HepG2 (cell line): ENCODE results near the gene SNAPC3. TPM values are rescaled to one million over a fixed set of nuclear protein-coding genes. Genes with fewer than 3 reads are reported as not detected.

Experiments
- AHDC1 ChIP-seq: sonication (generic); formaldehyde crosslinking; IDR thresholded peaks from 2 replicates; pipeline ENCODE4 v1.5.1; 2020; ENCODE audit warnings: mild to moderate bottlenecking, missing genetic modification reagents, borderline replicate concordance
- ARHGAP35 ChIP-seq: sonication (generic); formaldehyde crosslinking; IDR thresholded peaks from 2 replicates; pipeline ENCODE4 v1.9.0; 2022; ENCODE audit warnings: mild to moderate bottlenecking, inconsistent platforms, moderate library complexity, missing genetic modification reagents, borderline replicate concordance
- CBX1 ChIP-seq: IDR thresholded peaks from one replicate; pipeline ENCODE4 v1.6.1; 2016; ENCODE audit warnings: antibody characterized with exemption, low read depth
- ELF4 ChIP-seq: sonication (generic); formaldehyde crosslinking; IDR thresholded peaks from 2 replicates; pipeline ENCODE4 v1.5.0; 2020; ENCODE audit warnings: missing genetic modification reagents, mild to moderate bottlenecking, moderate library complexity, borderline replicate concordance
- FOXP1 ChIP-seq, 2 experiments: fragments of 450-650 bp in 1 of 2; IDR thresholded peaks; 2 replicates each; pipeline ENCODE4 v1.6.1; 2017 to 2018; ENCODE audit warnings: antibody characterized with exemption in 1 of 2
- GLI4 ChIP-seq: sonication (generic); formaldehyde crosslinking; IDR thresholded peaks from 2 replicates; pipeline ENCODE4 v1.5.1; 2020; ENCODE audit warnings: missing genetic modification reagents, mild to moderate bottlenecking, moderate library complexity, borderline replicate concordance
- GTF3A ChIP-seq: sonication (generic); formaldehyde crosslinking; conservative IDR thresholded peaks from 2 replicates; pipeline ENCODE4 v1.4.0; 2020; ENCODE audit warnings: mild to moderate bottlenecking, missing genetic modification reagents
- HNF4G ChIP-seq, 2 experiments: sonication (generic) in 1 of 2; formaldehyde crosslinking in 1 of 2; IDR thresholded peaks; 2 replicates each; pipeline versions ENCODE4 v1.4.0 to v1.6.1; 2011 to 2020; ENCODE audit warnings: borderline replicate concordance in 2 of 2, low read depth in 2 of 2, mild to moderate bottlenecking in 2 of 2, low read length in 1 of 2, missing genetic modification reagents in 1 of 2, moderate library complexity in 1 of 2
- NFIB ChIP-seq: sonication (generic); formaldehyde crosslinking; IDR thresholded peaks from 2 replicates; pipeline ENCODE4 v1.9.0; 2021; ENCODE audit warnings: missing genetic modification reagents, mild to moderate bottlenecking, borderline replicate concordance
- PCBP1 ChIP-seq: fragments of 200-400 bp; formaldehyde crosslinking; IDR thresholded peaks from 2 replicates; pipeline ENCODE4 v1.6.1; 2017; ENCODE audit warnings: mild to moderate bottlenecking, low read depth, low read length, borderline replicate concordance
- PHF21A ChIP-seq: sonication (generic); formaldehyde crosslinking; IDR thresholded peaks from 2 replicates; pipeline ENCODE4 v1.5.0; 2020; ENCODE audit warnings: mild to moderate bottlenecking, missing genetic modification reagents
- RBM39 ChIP-seq: fragments of 200-400 bp; formaldehyde crosslinking; IDR thresholded peaks from one replicate; pipeline ENCODE4 v1.6.1; 2018; ENCODE audit warnings: antibody characterized with exemption, mild to moderate bottlenecking, low read depth, low read length; ENCODE audit not compliant: poor library complexity, severe bottlenecking
- RELA ChIP-seq: sonication (generic); formaldehyde crosslinking; IDR thresholded peaks from 2 replicates; pipeline ENCODE4 v1.4.0; 2020; ENCODE audit warnings: missing genetic modification reagents
- RFX5 ChIP-seq: IDR thresholded peaks from 2 replicates; pipeline ENCODE4 v1.6.1; 2011; ENCODE audit warnings: low read depth, low read length, improper control_type of control experiment
- SNRNP70 ChIP-seq: fragments of 200-400 bp; formaldehyde crosslinking; IDR thresholded peaks from 2 replicates; pipeline ENCODE4 v1.6.1; 2017; ENCODE audit warnings: mild to moderate bottlenecking, low read depth, low read length, moderate library complexity
- SRF ChIP-seq: IDR thresholded peaks from 2 replicates; pipeline ENCODE4 v1.6.1; 2011; ENCODE audit warnings: mild to moderate bottlenecking, low read depth, low read length, moderate library complexity
- U2AF1 ChIP-seq: fragments of 200-400 bp; formaldehyde crosslinking; optimal IDR thresholded peaks from 2 replicates; pipeline ENCODE3; 2017; ENCODE audit warnings: mild to moderate bottlenecking, low read depth, low read length
- WIZ ChIP-seq: sonication (generic); formaldehyde crosslinking; IDR thresholded peaks from 2 replicates; pipeline ENCODE4 v1.5.1; 2020; ENCODE audit warnings: mild to moderate bottlenecking, missing genetic modification reagents
- ZC3H4 ChIP-seq: sonication (generic); formaldehyde crosslinking; IDR thresholded peaks from 2 replicates; pipeline ENCODE4 v1.4.0; 2020; ENCODE audit warnings: missing genetic modification reagents, borderline replicate concordance
- ZFAT ChIP-seq: sonication (generic); formaldehyde crosslinking; conservative IDR thresholded peaks from 2 replicates; pipeline ENCODE4 v1.8.1; 2023; ENCODE audit warnings: missing genetic modification reagents, inconsistent platforms
- ZFP62 ChIP-seq: sonication (generic); formaldehyde crosslinking; IDR thresholded peaks from 2 replicates; pipeline ENCODE4 v1.4.0; 2020; ENCODE audit warnings: missing genetic modification reagents
- ZNF264 ChIP-seq: sonication (generic); formaldehyde crosslinking; IDR thresholded peaks from 2 replicates; pipeline ENCODE4 v1.4.0; 2020; ENCODE audit warnings: missing genetic modification reagents
- ZNF326 ChIP-seq: sonication (generic); formaldehyde crosslinking; IDR thresholded peaks from 2 replicates; pipeline ENCODE4 v1.4.0; 2020; ENCODE audit warnings: missing genetic modification reagents, borderline replicate concordance
- ZNF460 ChIP-seq: sonication (generic); formaldehyde crosslinking; IDR thresholded peaks from 2 replicates; pipeline ENCODE4 v1.5.1; 2020; ENCODE audit warnings: missing genetic modification reagents, mild to moderate bottlenecking, borderline replicate concordance
- ZNF510 ChIP-seq: sonication (generic); formaldehyde crosslinking; IDR thresholded peaks from 2 replicates; pipeline ENCODE4 v1.4.0; 2020; ENCODE audit warnings: low read depth, mild to moderate bottlenecking, missing genetic modification reagents
- polyA plus RNA-seq, 8 experiments: library from polyadenylated mRNA; depleted of rRNA in 3 of 8; stranded (reverse) in 7 of 8; unstranded in 1 of 8; fragments of >200 nt; fragmentation: Illumina TruSeq in 4 of 8; extraction: Trizol in 4 of 8; gene quantifications; 2 replicates each; pipeline versions ENCODE4 v1.2.1 to v1.2.3, GENCODE V29; 2011 to 2016; ENCODE audit warnings: low read depth in 4 of 8, missing spikeins in 1 of 8, mixed read lengths in 1 of 8; ENCODE audit not compliant: insufficient read depth in 1 of 8
- total RNA-seq, 5 experiments: library from RNA; depleted of rRNA; stranded (reverse); fragments of >200 nt; fragmentation: Illumina TruSeq; extraction: Trizol; gene quantifications; 2 replicates each; pipeline ENCODE4 v1.2.3, GENCODE V29; 2016; ENCODE audit warnings: low read depth in 1 of 5

Gene SNAPC3
- total and polyA plus RNA-seq, 2 of the 13 experiments (the other 11 are each of a cell fraction or from before 2014, with no cell fraction given), result 25.6 to 26.0 TPM

- TF ChIP-seq AHDC1 (CRISPR knock-in tag), result no peak
- no peak for TF ChIP-seq CBX1
- no peak for TF ChIP-seq SNRNP70
- TF ChIP-seq ZNF326 (CRISPR knock-in tag), result no peak
- no peak for TF ChIP-seq GTF3A (CRISPR knock-in tag)
- no peak for TF ChIP-seq NFIB (CRISPR knock-in tag)
- no peak for TF ChIP-seq ZNF510
- peak; percentile 65; the same call in 1 of the 2 replicates for TF ChIP-seq ZFP62 (CRISPR knock-in tag)
- no peak for TF ChIP-seq RBM39
- TF ChIP-seq SRF, result no peak
- TF ChIP-seq GLI4 (CRISPR knock-in tag), result no peak
- TF ChIP-seq ZNF264 (CRISPR knock-in tag), result peak; percentile 65; the same call in 1 of the 2 replicates
- TF ChIP-seq PHF21A (CRISPR knock-in tag), result peak; percentile 64
- TF ChIP-seq ARHGAP35, result no peak
- no peak for TF ChIP-seq ZFAT (CRISPR knock-in tag)
- TF ChIP-seq ZNF460 (CRISPR knock-in tag), result no peak
- TF ChIP-seq FOXP1 (IDR thresholded peaks at IDR 0.05), result peak; percentile 52; the same call in 1 of the 2 replicates
- peak; percentile 73 for TF ChIP-seq FOXP1 (CRISPR knock-in tag; IDR thresholded peaks at IDR 0.05)
- TF ChIP-seq PCBP1, result peak; percentile 81; the same call in 1 of the 2 replicates
- no peak for TF ChIP-seq WIZ (CRISPR knock-in tag)
- TF ChIP-seq U2AF1, result no peak
- TF ChIP-seq RFX5, result no peak
- TF ChIP-seq HNF4G (IDR thresholded peaks at IDR 0.05; ENCODE audit: borderline replicate concordance, low read depth, low read length), result no peak
- 0 out of 2 replicates have a peak, but pooled peaks have one; percentile 44 for TF ChIP-seq HNF4G (CRISPR knock-in tag; IDR thresholded peaks at IDR 0.05; ENCODE audit: borderline replicate concordance, low read depth)
- TF ChIP-seq RELA (CRISPR knock-in tag), result no peak
- no peak for TF ChIP-seq ELF4 (CRISPR knock-in tag)
- no peak for TF ChIP-seq ZC3H4 (CRISPR knock-in tag)
Observed at GRCh38 chr9:15510789-15511575, 88.3 kb downstream of the SNAPC3 start, which contains the start of gene PSIP1 (continued).
